ACHN (cell line): ENCODE measurements around the gene GASK1A.

Source experiments
- DNase-seq: peaks from one replicate; pipeline ENCODE4 v3.0.0-alpha.2; 2015
- in situ Hi-C: cut with HindIII; loops from 2 replicates; pipeline ENCODE4 v1.10.0; 2017; ENCODE audit warnings: low sequenced_read_pairs, low pct_ligation_motif_present, low pct_unique_long_range_greater_than_20kb

The GASK1A gene

GRCh38 chr3:42980209-42980608 is 1.1 kb downstream of the GASK1A start:
- no peak for DNase-seq
- in situ Hi-C loops: no loop called here

- in situ Hi-C loops: no loop called here
- no peak for DNase-seq
Observed at GRCh38 chr3:42980909-42981308, 1.8 kb downstream of the GASK1A start.

- in situ Hi-C loops: no loop called here
Observed at GRCh38 chr3:42982645-42983412, 3.7 kb downstream of the GASK1A start.

GRCh38 chr3:42983927-42984326 is 4.8 kb downstream of the GASK1A start:
- in situ Hi-C loops: no loop called here
- no peak for DNase-seq

More at GRCh38 chr3:42982645-42983412, 3.7 kb downstream of the GASK1A start:
- no peak for DNase-seq

- DNase-seq: no peak
- in situ Hi-C loops: no loop called here
Observed at GRCh38 chr3:42984701-42985100, 5.6 kb downstream of the GASK1A start.

GRCh38 chr3:42988097-42988496 is 9.0 kb downstream of the GASK1A start:
- in situ Hi-C loops: no loop called here

GRCh38 chr3:42988566-42988965 is 9.5 kb downstream of the GASK1A start:
- DNase-seq: no peak
- in situ Hi-C loops: no loop called here

More at GRCh38 chr3:42988097-42988496, 9.0 kb downstream of the GASK1A start:
- DNase-seq: no peak

- in situ Hi-C loops: no loop called here
- DNase-seq: no peak
Observed at GRCh38 chr3:42991341-42992315, 12.5 kb downstream of the GASK1A start.

GRCh38 chr3:42994595-42994994 is 15.5 kb downstream of the GASK1A start:
- in situ Hi-C loops: no loop called here
- no peak for DNase-seq

- in situ Hi-C loops: no loop called here
- no peak for DNase-seq
Observed at GRCh38 chr3:42996021-42996420, 16.9 kb downstream of the GASK1A start.

GRCh38 chr3:42996633-42997075 is 17.5 kb downstream of the GASK1A start:
- DNase-seq: no peak
- in situ Hi-C loops: no loop called here

GRCh38 chr3:42999212-42999611 is 20.1 kb downstream of the GASK1A start:
- in situ Hi-C loops: no loop called here
- DNase-seq: no peak

GRCh38 chr3:42999632-43000031 is 20.5 kb downstream of the GASK1A start:
- in situ Hi-C loops: no loop called here
- no peak for DNase-seq

- DNase-seq: no peak
- in situ Hi-C loops: no loop called here
Observed at GRCh38 chr3:43000387-43000786, 21.3 kb downstream of the GASK1A start.

GRCh38 chr3:43001094-43001553 is 22.0 kb downstream of the GASK1A start:
- DNase-seq: no peak
- in situ Hi-C loops: no loop called here

GRCh38 chr3:43001556-43002121 is 22.5 kb downstream of the GASK1A start:
- DNase-seq: no peak

GRCh38 chr3:43004282-43004681 is 25.2 kb downstream of the GASK1A start:
- no peak for DNase-seq
- in situ Hi-C loops: no loop called here

More at GRCh38 chr3:43001556-43002121, 22.5 kb downstream of the GASK1A start:
- in situ Hi-C loops: no loop called here

- DNase-seq: no peak
- in situ Hi-C loops: no loop called here
Observed at GRCh38 chr3:43005253-43005652, 26.1 kb downstream of the GASK1A start.

- in situ Hi-C loops: no loop called here
- no peak for DNase-seq
Observed at GRCh38 chr3:43005981-43006380, 26.9 kb downstream of the GASK1A start.
